ENCODE measurements around the gene GPSM3.
"Not testable (repeated sequence)": the region's sequence is repeated elsewhere in the genome, so short reads cannot be mapped to it uniquely, and the experiment has no call there.

GPSM3 gene

DNA sequence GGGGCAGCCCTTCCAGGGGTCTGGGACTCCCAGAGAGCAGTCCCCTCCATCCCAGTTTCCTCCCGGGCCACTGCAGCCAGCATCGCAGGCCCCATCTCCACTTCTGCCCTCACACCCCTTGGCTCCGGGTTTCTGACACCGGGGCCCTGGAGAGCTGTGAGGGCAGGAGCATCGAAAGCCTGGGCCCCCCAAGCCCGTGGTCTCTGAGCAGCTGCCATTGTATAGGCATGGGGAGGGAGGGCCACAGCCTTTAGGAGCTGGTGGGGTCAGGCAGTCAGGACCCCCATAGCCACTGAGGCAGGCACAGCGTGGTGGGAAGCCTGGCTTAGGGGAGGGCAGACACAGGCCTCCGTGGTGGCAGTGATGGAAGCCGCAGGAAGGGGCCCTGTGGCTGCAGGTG, 9.7 kb upstream of the GPSM3 start:
- no peak for DNase-seq

DNA sequence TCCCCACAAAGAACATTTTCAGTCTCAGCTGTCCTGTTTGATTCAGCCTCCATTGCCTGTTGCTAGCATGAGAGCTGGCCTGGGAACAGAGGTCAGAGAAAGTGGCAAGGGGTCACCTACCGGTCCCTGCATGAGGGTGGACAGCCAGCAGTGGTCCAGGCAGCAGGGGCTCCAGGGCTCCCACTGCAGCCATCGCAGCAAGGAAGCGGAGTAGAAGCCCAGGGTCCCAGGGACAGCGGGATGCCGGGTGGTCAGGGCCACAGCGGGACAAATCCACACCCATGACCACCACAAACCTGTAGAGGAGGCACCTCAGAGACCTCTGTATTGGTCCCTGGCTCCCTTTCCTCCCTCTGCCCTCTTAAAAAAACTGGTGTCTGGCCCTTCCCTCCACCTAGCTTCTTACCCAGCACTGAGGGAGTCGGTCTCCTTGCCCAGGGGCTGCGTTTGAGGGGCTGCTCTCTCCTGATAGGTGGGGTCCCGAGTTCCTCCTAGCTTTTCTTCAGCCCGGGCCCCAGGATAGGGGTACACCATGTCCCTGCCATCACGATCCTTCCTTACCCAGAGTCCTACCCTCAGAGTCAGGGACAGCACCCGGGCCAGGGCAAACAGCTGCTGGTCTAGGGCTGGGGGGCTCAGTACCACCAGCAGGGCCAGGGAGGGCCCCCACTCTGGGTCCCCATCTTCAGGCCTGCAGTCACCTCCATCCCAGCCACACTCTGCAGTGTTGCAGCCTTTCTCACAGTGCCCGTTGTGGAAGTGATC, 8.4 kb upstream of the GPSM3 start:
- no peak for DNase-seq

DNA sequence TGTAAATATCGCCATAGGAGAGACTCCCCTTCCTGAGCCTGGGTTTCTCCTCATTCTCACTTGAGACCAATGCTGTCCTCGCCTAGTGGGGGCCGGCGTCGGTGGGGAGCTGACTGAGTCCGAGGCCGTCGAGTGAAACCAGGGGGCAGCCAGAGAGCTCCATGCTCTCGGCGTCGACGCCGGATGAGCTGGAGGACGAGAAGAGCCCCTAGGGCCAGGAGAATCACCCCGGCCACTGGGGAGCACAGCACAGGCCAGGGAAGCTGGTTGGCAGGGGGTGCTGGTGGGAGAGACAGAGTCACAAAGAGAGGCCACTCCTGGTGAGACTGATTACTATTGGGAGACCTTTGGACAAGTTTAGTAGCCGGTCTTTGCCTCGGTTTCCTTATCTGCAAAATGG, 6.4 kb upstream of the GPSM3 start:
- DNase-seq = no peak

DNA sequence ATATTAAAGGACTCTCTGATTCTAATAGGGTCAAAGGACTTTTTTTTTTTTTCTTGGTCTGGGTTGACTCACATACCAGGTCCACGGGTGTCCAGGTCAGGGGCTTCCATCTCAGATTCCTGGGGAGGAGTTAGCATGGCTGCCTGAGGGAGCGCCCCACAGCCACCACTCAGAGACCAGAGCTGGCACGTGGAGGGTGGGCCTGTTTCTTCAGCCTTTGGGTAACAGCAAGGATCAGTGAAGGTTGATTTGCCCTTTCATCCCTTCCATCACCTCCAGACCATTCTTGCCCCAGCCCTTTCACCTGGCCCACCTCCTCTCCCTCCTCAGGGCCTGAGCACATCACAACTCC, 5.9 kb upstream of the GPSM3 start:
- no peak for DNase-seq

DNA sequence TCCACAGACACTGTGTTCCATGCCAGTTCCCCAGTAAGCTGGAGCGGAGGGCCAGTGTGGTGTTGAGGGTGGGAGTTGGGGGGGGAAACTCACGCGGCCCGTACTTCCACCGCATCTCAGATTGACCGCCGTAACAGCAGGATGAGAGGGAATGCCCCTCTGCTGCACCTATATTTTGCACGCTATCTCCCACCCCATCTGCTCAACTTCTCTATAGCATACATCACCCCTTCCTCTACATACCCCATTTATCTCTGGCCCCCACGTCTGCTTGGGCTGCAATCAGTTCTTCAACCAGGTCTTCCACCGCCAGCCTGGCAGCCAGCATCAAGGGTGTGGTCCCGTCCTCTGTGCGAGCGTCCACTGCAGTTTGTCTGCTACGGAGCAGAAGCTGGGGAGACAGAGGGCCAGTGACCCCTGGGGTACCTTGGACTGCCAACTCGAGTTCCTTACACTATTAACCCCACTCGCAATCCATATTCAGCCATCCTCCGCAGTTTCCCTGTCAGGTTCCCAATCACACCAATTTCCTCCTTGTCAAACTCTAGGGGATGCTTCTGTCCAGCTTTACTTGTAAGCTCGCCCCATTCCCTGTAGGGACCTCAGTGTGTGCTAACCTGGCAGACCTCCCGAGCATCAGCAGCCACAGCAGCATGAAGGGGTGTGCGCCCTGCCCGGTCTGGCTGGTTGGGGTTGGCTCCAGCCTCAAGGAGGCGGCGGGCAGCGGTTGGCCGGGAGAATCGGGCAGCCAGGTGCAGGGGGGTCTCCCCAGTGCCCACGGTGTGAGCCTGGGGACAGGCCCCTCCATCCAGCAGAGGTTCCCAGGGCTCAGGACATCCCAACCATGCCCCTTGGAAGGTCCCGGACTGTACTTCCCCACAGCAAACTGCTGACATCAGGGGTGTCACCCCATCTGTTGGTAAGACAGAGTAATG, 4.5 kb upstream of the GPSM3 start:
- peak; percentile 64 to 66 for DNase-seq

DNA sequence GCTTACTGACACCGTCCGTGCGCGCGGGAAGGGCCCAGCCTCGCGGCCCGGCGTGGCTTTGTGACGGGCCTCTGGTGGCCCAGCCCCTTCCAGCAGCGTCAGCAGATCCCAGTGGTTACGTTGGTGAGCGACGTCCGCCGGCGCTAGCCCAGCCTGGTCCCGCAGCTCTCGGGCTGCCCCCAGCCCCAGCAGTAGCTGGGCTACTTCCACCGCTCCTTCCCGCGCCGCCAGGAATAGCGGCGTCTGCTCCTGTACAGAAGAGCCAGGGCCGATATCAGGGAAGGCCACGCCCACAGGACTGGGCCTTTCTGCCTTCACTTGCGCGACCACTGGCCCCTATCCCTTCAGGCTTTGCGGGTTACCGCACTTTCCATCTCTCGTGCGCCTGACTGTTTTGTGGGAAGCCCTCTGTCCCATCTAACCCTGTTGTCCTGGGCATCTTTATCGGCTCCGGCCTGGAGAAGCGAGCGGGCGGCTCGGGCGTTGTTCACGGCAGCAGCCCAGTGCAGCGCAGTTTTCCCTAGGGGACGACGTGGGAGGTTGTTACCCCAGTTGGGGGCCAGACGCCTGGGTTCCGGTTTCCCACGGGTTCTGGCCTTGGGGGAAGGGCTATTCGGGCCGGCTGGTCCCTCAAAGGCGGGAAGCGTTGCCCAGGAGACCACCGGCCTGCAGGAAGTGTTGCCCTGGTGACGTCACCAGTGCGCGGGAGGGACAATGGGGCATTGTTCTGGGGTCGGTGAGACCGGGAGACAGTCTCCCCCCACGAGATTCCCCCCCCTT, 3.6 kb upstream of the GPSM3 start:
- DNase-seq = peak; percentile 48 to 60

- peak; percentile 100 for DNase-seq
Observed at GRCh38 chr6:32195652-32195901, 3.1 kb upstream of the GPSM3 start.

DNA sequence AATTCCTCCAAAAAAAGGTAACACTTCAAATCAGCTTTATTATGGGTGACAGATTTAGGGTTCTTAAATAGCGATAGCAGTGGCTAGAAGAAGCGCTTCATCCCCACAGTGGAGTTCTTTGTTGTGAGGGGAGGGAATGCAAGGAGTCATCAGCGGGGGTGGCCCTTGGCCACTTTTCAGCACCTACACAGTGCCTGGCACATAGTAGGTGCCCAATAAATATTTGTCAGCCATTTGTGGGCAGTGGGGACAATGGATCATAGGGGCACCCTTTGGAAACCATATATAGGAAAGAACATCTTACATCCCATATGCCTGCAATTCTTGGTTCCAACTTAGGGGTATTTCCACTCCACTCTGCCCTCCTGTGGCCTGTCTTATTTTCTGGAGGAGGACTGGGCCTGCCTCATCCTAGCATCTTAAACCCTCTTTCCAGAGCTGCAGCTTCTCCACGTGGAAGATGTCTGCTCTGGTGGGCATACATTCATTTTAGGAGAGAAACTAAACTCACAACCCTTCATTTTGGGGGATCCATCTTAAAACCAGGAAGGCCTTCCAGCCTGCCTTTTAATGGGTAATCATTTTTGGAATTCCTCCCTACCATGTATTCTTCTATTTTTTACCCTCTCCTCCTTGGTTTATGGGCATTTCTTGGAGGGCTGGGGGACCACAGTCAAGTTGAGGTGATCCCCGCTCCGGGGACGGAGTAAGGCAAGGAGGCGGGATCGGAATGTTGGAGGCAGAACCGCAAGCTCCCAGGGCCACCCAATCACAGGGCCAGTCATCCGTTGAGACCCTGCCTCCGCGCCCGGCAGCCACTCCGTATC, 2.6 kb upstream of the GPSM3 start:
- DNase-seq = peak; percentile 69 to 71

DNA sequence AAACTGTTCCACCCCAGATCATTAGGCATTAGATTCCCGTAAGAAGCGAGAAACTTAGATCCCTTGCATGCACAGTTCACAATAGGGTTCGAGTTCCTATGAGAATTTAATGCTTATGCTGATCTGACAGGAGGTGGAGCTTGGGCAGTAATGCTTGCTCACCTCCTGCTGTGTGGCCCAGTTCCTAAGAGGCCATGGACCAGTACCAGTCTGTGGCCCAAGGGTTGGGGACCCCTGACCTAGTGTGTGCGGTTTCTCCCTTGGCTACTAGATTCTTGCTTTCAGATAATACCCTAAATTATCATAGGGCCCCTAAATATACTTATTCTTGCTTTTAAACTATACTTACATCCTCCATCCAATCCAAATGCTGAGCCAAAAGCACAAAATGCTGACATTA, 1.9 kb upstream of the GPSM3 start:
- no peak for DNase-seq

DNA sequence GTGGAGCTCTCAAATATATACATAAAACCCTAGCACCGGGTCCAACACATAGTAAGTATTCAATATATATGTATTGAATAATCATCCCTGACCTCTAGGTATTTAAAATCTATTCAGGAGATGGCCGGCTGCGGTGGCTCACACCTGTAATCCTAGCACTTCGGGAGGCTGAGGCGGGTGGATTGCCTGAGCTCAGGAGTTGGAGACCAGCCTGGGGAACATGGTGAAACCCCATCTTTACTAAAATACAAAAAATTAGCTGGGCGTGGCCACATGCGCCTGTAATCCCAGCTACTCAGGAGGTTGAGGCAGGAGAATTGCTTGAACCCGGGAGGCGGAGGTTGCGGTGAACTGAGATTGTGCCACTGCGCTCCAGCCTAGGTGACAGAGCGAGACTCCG, 653 bp upstream of the GPSM3 start:
- not testable (repeated sequence) for DNase-seq

DNA sequence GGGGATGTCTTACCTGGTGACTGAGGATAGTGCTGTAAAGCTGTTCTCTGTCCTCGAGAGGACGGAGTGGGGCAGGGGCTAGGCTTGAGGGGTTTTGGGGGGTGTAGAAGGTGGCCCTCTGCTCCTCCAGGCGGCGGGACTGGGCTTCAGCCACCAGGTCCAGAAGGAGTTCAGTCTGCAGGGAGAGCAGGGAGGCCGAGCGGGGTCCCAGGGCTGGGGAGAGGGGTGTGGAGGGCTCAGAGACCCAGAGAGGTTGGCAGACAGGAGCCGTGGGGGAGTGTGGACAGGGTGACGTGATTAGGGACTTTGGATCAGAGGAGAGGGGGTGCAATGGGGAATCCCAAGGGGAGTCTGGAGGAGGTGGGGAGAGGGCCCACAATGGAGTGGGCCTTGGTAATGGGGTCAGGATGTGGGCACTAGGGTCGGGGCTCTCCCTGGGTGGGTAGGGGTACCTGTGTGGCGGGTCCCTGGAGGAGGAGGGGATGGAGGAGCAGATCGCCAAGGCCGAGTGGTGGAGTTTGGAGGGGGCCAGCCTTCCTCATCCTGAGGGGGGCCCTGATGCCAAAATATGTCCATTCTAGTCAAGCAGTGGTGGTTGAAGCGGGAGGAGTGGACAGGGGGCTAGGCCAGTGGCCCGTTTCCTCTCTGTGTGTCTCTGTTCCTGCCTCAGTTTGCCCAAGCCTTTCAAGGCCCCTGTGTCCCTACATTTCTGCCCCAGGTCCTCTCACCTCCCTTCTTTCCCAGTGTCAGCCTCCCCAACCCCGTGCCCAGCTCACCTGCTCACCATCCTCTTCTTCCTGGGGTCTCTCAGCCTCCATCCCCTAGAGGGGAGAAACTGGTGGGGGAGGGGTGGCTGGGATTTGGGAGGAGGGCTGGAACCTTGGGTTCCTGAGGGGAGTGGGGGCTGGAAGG, 491 bp downstream of the GPSM3 start:
- DNase-seq = no peak

GRCh38 chr6:32190911-32191677, 1.3 kb downstream of the GPSM3 start:
- no peak for DNase-seq

DNA sequence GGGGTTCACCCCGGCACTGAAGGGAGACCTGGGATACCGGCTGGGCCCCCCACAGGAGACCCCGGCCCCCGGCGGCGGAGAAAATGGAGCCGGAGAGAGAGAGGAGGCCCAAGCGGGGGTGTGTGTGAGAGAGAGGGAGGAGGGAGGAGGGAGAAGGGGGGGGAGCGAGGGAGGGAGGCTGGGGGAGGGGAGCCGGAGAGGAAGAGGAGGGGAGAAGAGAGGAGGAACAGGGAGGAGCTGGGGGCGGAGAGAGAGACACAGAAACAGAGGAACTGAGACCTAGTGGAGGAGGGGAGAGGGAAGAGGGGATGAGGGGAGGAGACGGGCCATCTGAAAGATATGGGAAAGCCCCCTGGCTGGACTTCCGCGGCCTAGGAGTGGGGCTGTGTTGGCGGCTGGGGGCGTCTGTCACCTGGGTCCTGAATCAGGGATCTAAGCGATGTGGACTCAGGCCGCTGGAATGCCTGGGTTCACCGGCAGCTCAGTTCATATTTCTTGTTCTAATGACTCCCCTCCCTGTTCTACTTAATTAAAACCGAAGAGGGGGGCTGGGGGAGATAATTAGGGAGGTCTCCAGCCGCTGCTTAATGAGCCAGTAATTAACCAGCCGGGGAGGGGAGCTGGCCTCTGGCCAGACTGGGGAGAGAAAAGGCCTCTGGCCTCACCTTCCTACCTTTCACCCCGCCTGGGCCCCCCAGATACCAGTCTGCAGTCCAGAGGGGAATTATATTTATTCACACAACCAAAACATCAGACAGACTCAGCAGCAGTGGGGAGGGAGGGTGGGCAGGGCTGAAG, 2.2 kb downstream of the GPSM3 start, which contains the start of gene PBX2:
Gene PBX2 (minus strand): TSS at position 149 of the 798 bp plus-strand sequence. CDS start 287 bp downstream, outside the sequence.
- DNase-seq = peak; percentile 77 to 85

- DNase-seq = no peak
Observed at GRCh38 chr6:32189742-32190053, 2.7 kb downstream of the GPSM3 start.

- no peak for DNase-seq
Observed at GRCh38 chr6:32189069-32189741, 3.2 kb downstream of the GPSM3 start.

DNA sequence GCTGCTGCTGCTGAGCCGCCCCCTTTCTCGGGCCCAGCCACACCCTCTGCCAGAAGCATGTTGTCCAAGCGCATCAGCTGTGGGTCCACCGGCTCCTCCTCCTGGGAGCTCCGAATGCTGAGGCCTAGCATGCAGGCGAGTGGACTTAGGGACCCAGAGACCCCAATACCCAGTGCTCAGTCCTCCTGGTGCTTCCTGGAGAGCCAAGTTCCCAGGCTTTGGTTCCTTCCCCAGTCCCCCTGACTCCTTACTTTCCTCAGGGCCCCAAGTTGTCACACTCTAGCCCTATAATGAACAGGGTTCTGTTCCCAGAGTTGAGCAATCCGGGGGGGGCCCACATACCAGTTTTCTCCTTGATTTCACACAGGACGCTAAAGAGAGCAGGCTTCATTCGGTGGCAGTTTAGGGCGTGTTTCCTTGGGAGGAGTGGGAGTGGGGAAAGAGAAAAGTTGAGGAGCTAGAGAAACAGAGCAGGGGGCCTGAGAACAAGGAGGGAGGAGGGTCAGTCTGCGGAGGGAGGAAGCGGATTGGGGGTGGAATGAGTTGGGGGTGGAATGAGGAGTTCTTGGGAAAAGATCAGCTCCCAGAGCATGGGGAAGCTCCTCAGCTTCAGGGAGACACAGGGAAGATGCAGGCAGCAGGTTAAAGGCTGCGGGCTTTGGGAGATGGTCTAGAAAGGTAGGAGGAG, 3.9 kb downstream of the GPSM3 start:
- no peak for DNase-seq

DNA sequence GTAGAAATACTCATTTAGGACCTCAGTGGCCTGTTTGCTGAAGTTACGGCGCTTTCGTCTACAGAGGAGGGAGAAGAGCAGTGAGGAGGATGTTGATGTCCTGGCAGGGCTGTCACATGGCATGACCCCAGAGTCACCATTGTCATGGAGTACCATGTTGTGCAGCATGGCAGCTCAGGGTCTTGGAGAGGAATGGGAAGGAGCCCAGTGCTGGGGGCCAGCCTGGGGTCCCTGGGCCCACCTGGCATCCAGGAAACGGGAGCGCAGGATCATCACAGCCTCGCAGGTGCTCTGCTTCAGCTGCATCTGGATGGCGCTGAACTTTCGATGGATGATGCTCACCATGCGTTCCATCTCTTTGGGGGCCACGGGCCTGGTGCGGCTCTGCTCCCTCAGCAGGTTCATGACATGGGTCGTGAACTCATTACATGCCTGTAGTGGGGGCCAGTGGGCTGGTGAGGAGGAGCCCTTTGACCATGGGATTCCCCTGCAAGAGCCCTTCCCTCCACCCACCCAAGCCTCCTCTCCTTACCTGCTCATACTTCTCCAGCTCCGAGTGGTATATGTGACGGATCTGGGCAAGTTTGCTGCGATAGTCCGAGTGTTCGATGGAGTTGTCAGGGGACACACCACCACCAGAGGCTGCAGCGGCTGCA, 4.6 kb downstream of the GPSM3 start:
- DNase-seq = not testable (repeated sequence)
